MCF 10A (cell line): ENCODE measurements around the gene ZSWIM8. TPM values are rescaled to one million over a fixed set of nuclear protein-coding genes. Genes with fewer than 3 reads are reported as not detected.

Experiments used
- BruUV-seq: library from RNA; stranded (reverse); fragments of 400-500 nt; replicated peaks from 2 replicates; lab custom pipeline; 2021; lab: Mats Ljungman, UMichigan
- CTCF ChIA-PET: fragments of 300-600 bp; sonication (Branson Sonifier 250); formaldehyde crosslinking; extraction: SDS; loops from one replicate; lab custom pipeline; 2021; ENCODE audit warnings: antibody characterized with exemption, inconsistent platforms; lab: Yijun Ruan, JAX
- POLR2A ChIA-PET: fragments of 300-600, 350-650 bp; sonication (Branson Sonifier 250); formaldehyde crosslinking; extraction: SDS; loops from one replicate; lab custom pipeline; 2020; ENCODE audit warnings: antibody characterized with exemption, inconsistent platforms; lab: Yijun Ruan, JAX
- DNase-seq: peaks from one replicate; pipeline ENCODE4 v3.0.0-alpha.2; 2018; ENCODE audit not compliant: unreplicated experiment
- H3K27ac Mint-ChIP-seq: one replicate; pipeline ENCODE4 v1.8.0; 2022; ENCODE audit warnings: mild to moderate bottlenecking, low read depth, mixed read lengths; ENCODE audit not compliant: unreplicated experiment
- H3K27me3 Mint-ChIP-seq: one replicate; pipeline ENCODE4 v1.8.0; 2022; ENCODE audit warnings: mixed read lengths; ENCODE audit not compliant: insufficient read depth, unreplicated experiment
- H3K36me3 Mint-ChIP-seq: one replicate; pipeline ENCODE4 v1.8.0; 2022; ENCODE audit warnings: mild to moderate bottlenecking, moderate library complexity, mixed read lengths; ENCODE audit not compliant: insufficient read depth, unreplicated experiment
- H3K4me1 Mint-ChIP-seq: one replicate; pipeline ENCODE4 v1.8.0; 2022; ENCODE audit warnings: mixed read lengths; ENCODE audit not compliant: insufficient read depth, unreplicated experiment
- H3K4me3 Mint-ChIP-seq: one replicate; pipeline ENCODE4 v1.8.0; 2022; ENCODE audit warnings: mild to moderate bottlenecking, moderate library complexity, mixed read lengths; ENCODE audit not compliant: unreplicated experiment
- H3K9me3 Mint-ChIP-seq: one replicate; pipeline ENCODE4 v1.8.0; 2022; ENCODE audit warnings: mixed read lengths; ENCODE audit not compliant: unreplicated experiment
- CTCF ChIP-seq: fragments of 200-600 bp; IDR thresholded peaks from one replicate; pipeline ENCODE4 v1.8.0; 2022; ENCODE audit warnings: antibody characterized with exemption, mild to moderate bottlenecking; ENCODE audit not compliant: unreplicated experiment
- intact Hi-C: fragments of 100-400 bp; cut with micrococcal nuclease; formaldehyde crosslinking; loops from 2 replicates; pipeline ENCODE4 v1.14.1; 2022
- total RNA-seq: library from RNA; stranded (reverse); gene quantifications from 2 replicates; pipeline ENCODE4 v1.2.3, GENCODE V29; 2022

ZSWIM8 gene
- total RNA-seq, 1 experiment from 2014 or later, result 84.2 TPM

GRCh38 chr10:73743327-73743904, 42.0 kb upstream of the ZSWIM8 start:
- Mint-ChIP-seq H3K4me3 (peak overlapping the region; percentile 98), H3K36me3 (peaks cover 68% of the 10 kb centered on the region)
- CTCF ChIA-PET, result interaction anchor here (0.9 to 2.5 kb wide), 4 partner anchors 12 to 223 kb away, joined by 3 to 9 read pairs (median 6); no protein-coding TSS in a partner anchor

GRCh38 chr10:73743905-73744663, 41.3 kb upstream of the ZSWIM8 start, which contains the start of gene SEC24C:
Gene SEC24C, plus strand, starts transcription at chr10:73744372. Its CDS starts 2,461 bp downstream, at chr10:73746833.
- Mint-ChIP-seq H3K27ac (peak within 1 kb of the TSS; percentile 100), H3K9me3 (no peaks in the 10 kb centered on the region), H3K27me3 (no peaks in the 10 kb centered on the region), H3K4me3 (peak within 1 kb of the TSS; percentile 98), H3K4me1 (peaks cover 14% of the 10 kb centered on the region), H3K36me3 (peaks cover 68% of the 10 kb centered on the region)
- intact Hi-C loops, result no loop called here
- DNase-seq, result peak; percentile 97
- no TSS peak for BruUV-seq
- no peak for TF ChIP-seq CTCF
- POLR2A ChIA-PET, result interaction anchor here (0.7 to 5.1 kb wide), 21 partner anchors 9 to 1174 kb away, joined by 3 to 195 read pairs (median 4); partner anchors contain the start of genes CAMK2G, CHCHD1, PPP3CB and ZSWIM8
- CTCF ChIA-PET, result interaction anchor here (0.6 to 2.5 kb wide), 3 partner anchors 12 to 30 kb away, joined by 3 to 9 read pairs (median 3); no protein-coding TSS in a partner anchor

More at GRCh38 chr10:73743327-73743904, 42.0 kb upstream of the ZSWIM8 start:
- POLR2A ChIA-PET, result interaction anchor here (0.7 to 5.1 kb wide), 19 partner anchors 11 to 1175 kb away, joined by 3 to 195 read pairs (median 5); partner anchors contain the start of genes CAMK2G, CHCHD1, PPP3CB and ZSWIM8
- peaks cover 11% of the 10 kb centered on the region for H3K4me1 Mint-ChIP-seq
- intact Hi-C loops, result no loop called here
- TF ChIP-seq CTCF, result no peak
- DNase-seq, result no peak
- no peaks in the 10 kb centered on the region for H3K9me3 Mint-ChIP-seq
- peak overlapping the region; percentile 100 for H3K27ac Mint-ChIP-seq
- no peaks in the 10 kb centered on the region for H3K27me3 Mint-ChIP-seq
- TSS peak; percentile 91 for BruUV-seq

- Mint-ChIP-seq H3K27ac (peak overlapping the region; percentile 100), H3K9me3 (no peaks in the 10 kb centered on the region), H3K4me3 (peak overlapping the region; percentile 98), H3K4me1 (peaks cover 15% of the 10 kb centered on the region), H3K27me3 (no peaks in the 10 kb centered on the region), H3K36me3 (peaks cover 68% of the 10 kb centered on the region)
- no peak for TF ChIP-seq CTCF
- POLR2A ChIA-PET, result interaction anchor here (0.5 to 5.1 kb wide), 14 partner anchors 9 to 1481 kb away, joined by 3 to 195 read pairs (median 7); partner anchors contain the start of genes CHCHD1 and ZSWIM8
- CTCF ChIA-PET, result interaction anchor here (0.6 kb wide), 2 partner anchors 11 to 29 kb away, joined by 3 read pairs; no protein-coding TSS in a partner anchor
- BruUV-seq, result TSS peak; percentile 77
- peak; percentile 54 for DNase-seq
- intact Hi-C loops, result no loop called here
These were observed 40.8 kb upstream of the ZSWIM8 start for GRCh38 chr10:73744664-73744975.
